ENCODE results near the gene SLC44A3. TPM values are rescaled to one million over a fixed set of nuclear protein-coding genes. Genes with fewer than 3 reads are reported as not detected.

Gene SLC44A3
- polyA plus RNA-seq, 4 donors: 9.5 to 90.3 (median 19.5) TPM

GRCh38 chr1:94909486-94909885 lies 89.3 kb downstream of the SLC44A3 start:
- no peak overlapping the region for H3K27ac ChIP-seq (ENCODE audit: low read depth in 1 of 3, low read length in 2 of 3)
- no peaks in the 10 kb centered on the region for H3K9me3 ChIP-seq (ENCODE audit: control insufficient read depth in 2 of 2, insufficient read depth in 1 of 2, low read depth in 1 of 2, low read length in 1 of 2)
- peaks cover 0 to 5% (median 0%) of the 10 kb centered on the region in 3 donors for H3K36me3 ChIP-seq (ENCODE audit: control insufficient read depth in 3 of 3, insufficient read depth in 2 of 3, low read depth in 1 of 3, low read length in 3 of 3)
- H3K4me1 ChIP-seq (ENCODE audit: control insufficient read depth in 3 of 3, insufficient read depth in 2 of 3, low read depth in 1 of 3, low read length in 2 of 3): peaks cover 0 to 9% (median 0%) of the 10 kb centered on the region in 3 donors
- no peak overlapping the region for H3K4me3 ChIP-seq (ENCODE audit: low read depth in 1 of 3, low read length in 3 of 3)
- H3K27me3 ChIP-seq (ENCODE audit: control insufficient read depth in 3 of 3, insufficient read depth in 3 of 3, low read length in 3 of 3): no peaks in the 10 kb centered on the region
- FAIRE-seq (no peak), DNase-seq (no peak)
- 87 to 91% (median 89%) methylated on average over 6 of the region's 6 CpGs for whole genome bisulfite sequencing, 3 donors

- Histone ChIP-seq H3K27ac (ENCODE audit: low read depth in 1 of 3, low read length in 2 of 3) (no peak overlapping the region), H3K4me3 (ENCODE audit: low read depth in 1 of 3, low read length in 3 of 3) (no peak overlapping the region), H3K4me1 (ENCODE audit: control insufficient read depth in 3 of 3, insufficient read depth in 2 of 3, low read depth in 1 of 3, low read length in 2 of 3) (peaks cover 0 to 12% (median 0%) of the 10 kb centered on the region in 3 donors), H3K27me3 (ENCODE audit: control insufficient read depth in 3 of 3, insufficient read depth in 3 of 3, low read length in 3 of 3) (no peaks in the 10 kb centered on the region), H3K36me3 (ENCODE audit: control insufficient read depth in 3 of 3, insufficient read depth in 2 of 3, low read depth in 1 of 3, low read length in 3 of 3) (peaks cover 0 to 5% (median 0%) of the 10 kb centered on the region in 3 donors), H3K9me3 (ENCODE audit: control insufficient read depth in 2 of 2, insufficient read depth in 1 of 2, low read depth in 1 of 2, low read length in 1 of 2) (no peaks in the 10 kb centered on the region)
- 41 to 56% (median 55%) methylated on average over 9 of the region's 9 CpGs for WGBS, 3 donors
- no peak for FAIRE-seq
- no peak for DNase-seq
These were observed 92.4 kb downstream of the SLC44A3 start for GRCh38 chr1:94912263-94913184.

GRCh38 chr1:94917251-94917650 lies 97.1 kb downstream of the SLC44A3 start:
- WGBS, 3 donors: 74 to 81% (median 74%) methylated on average over 6 of the region's 6 CpGs
- no peaks in the 10 kb centered on the region for H3K9me3 ChIP-seq (ENCODE audit: control insufficient read depth in 2 of 2, insufficient read depth in 1 of 2, low read depth in 1 of 2, low read length in 1 of 2)
- FAIRE-seq (no peak), DNase-seq (no peak)
- no peaks in the 10 kb centered on the region for H3K36me3 ChIP-seq (ENCODE audit: control insufficient read depth in 3 of 3, insufficient read depth in 2 of 3, low read depth in 1 of 3, low read length in 3 of 3)
- no peak overlapping the region for H3K27ac ChIP-seq (ENCODE audit: low read depth in 1 of 3, low read length in 2 of 3)
- no peak overlapping the region for H3K4me3 ChIP-seq (ENCODE audit: low read depth in 1 of 3, low read length in 3 of 3)
- peaks cover 0 to 25% (median 5%) of the 10 kb centered on the region in 3 donors for H3K4me1 ChIP-seq (ENCODE audit: control insufficient read depth in 3 of 3, insufficient read depth in 2 of 3, low read depth in 1 of 3, low read length in 2 of 3)
- no peaks in the 10 kb centered on the region for H3K27me3 ChIP-seq (ENCODE audit: control insufficient read depth in 3 of 3, insufficient read depth in 3 of 3, low read length in 3 of 3)

- WGBS, 3 donors: 57 to 73% (median 72%) methylated on average over 4 of the region's 4 CpGs
- FAIRE-seq: no peak
- no peaks in the 10 kb centered on the region for H3K9me3 ChIP-seq (ENCODE audit: control insufficient read depth in 2 of 2, insufficient read depth in 1 of 2, low read depth in 1 of 2, low read length in 1 of 2)
- peak in 1 of 2 donors; percentile 33 for DNase-seq
- H3K27ac ChIP-seq (ENCODE audit: low read depth in 1 of 3, low read length in 2 of 3): peak overlapping the region in 1 of 3 donors; percentile 28
- H3K4me3 ChIP-seq (ENCODE audit: low read depth in 1 of 3, low read length in 3 of 3): no peak overlapping the region
- peaks cover 0 to 3% (median 0%) of the 10 kb centered on the region in 3 donors for H3K27me3 ChIP-seq (ENCODE audit: control insufficient read depth in 3 of 3, insufficient read depth in 3 of 3, low read length in 3 of 3)
- H3K4me1 ChIP-seq (ENCODE audit: control insufficient read depth in 3 of 3, insufficient read depth in 2 of 3, low read depth in 1 of 3, low read length in 2 of 3): peaks cover 5 to 20% (median 5%) of the 10 kb centered on the region in 3 donors
- no peaks in the 10 kb centered on the region for H3K36me3 ChIP-seq (ENCODE audit: control insufficient read depth in 3 of 3, insufficient read depth in 2 of 3, low read depth in 1 of 3, low read length in 3 of 3)
These were observed 99.3 kb downstream of the SLC44A3 start for GRCh38 chr1:94919241-94920030.

- WGBS, 3 donors: 18 to 46% (median 33%) methylated on average over 3 of the region's 3 CpGs
- Histone ChIP-seq H3K9me3 (ENCODE audit: control insufficient read depth in 2 of 2, insufficient read depth in 1 of 2, low read depth in 1 of 2, low read length in 1 of 2) (no peaks in the 10 kb centered on the region), H3K4me1 (ENCODE audit: control insufficient read depth in 3 of 3, insufficient read depth in 2 of 3, low read depth in 1 of 3, low read length in 2 of 3) (peaks cover 5 to 20% (median 5%) of the 10 kb centered on the region in 3 donors), H3K27me3 (ENCODE audit: control insufficient read depth in 3 of 3, insufficient read depth in 3 of 3, low read length in 3 of 3) (peaks cover 0 to 6% (median 0%) of the 10 kb centered on the region in 3 donors), H3K4me3 (ENCODE audit: low read depth in 1 of 3, low read length in 3 of 3) (no peak overlapping the region), H3K27ac (ENCODE audit: low read depth in 1 of 3, low read length in 2 of 3) (peak overlapping the region in 1 of 3 donors; percentile 15), H3K36me3 (ENCODE audit: control insufficient read depth in 3 of 3, insufficient read depth in 2 of 3, low read depth in 1 of 3, low read length in 3 of 3) (no peaks in the 10 kb centered on the region)
- DNase-seq (peak in 1 of 2 donors; percentile 39), FAIRE-seq (no peak)
These were observed 99.9 kb downstream of the SLC44A3 start for GRCh38 chr1:94920061-94920460.

DNA sequence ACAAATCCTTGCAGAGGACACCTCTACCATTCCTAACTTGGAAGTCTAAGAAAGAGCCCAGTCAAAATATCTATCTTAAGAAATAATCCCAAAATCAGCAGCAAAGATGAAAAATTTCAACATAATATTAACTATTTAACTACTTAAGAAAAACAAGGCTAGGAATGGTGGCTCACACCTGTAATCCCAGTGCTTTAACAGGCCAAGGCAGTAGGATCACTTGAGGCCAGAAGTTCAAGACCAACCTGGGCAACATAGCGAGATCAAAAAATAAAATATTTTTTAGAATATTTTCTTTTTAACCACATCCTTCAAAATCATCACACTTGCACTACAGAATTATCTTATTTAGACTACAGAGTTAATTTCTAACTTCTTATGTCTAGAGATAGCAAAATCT lies 101.8 kb downstream of the SLC44A3 start:
- H3K27ac ChIP-seq (ENCODE audit: low read depth in 1 of 3, low read length in 2 of 3): no peak overlapping the region
- WGBS, 3 donors: 71 to 93% (median 89%) methylated on average over 1 of the region's 1 CpG
- peaks cover 0 to 22% (median 0%) of the 10 kb centered on the region in 3 donors for H3K27me3 ChIP-seq (ENCODE audit: control insufficient read depth in 3 of 3, insufficient read depth in 3 of 3, low read length in 3 of 3)
- H3K9me3 ChIP-seq (ENCODE audit: control insufficient read depth in 2 of 2, insufficient read depth in 1 of 2, low read depth in 1 of 2, low read length in 1 of 2): no peaks in the 10 kb centered on the region
- no peaks in the 10 kb centered on the region for H3K36me3 ChIP-seq (ENCODE audit: control insufficient read depth in 3 of 3, insufficient read depth in 2 of 3, low read depth in 1 of 3, low read length in 3 of 3)
- DNase-seq (no peak), FAIRE-seq (no peak)
- H3K4me1 ChIP-seq (ENCODE audit: control insufficient read depth in 3 of 3, insufficient read depth in 2 of 3, low read depth in 1 of 3, low read length in 2 of 3): peaks cover 5 to 17% (median 10%) of the 10 kb centered on the region in 3 donors
- H3K4me3 ChIP-seq (ENCODE audit: low read depth in 1 of 3, low read length in 3 of 3): no peak overlapping the region

GRCh38 chr1:94922761-94923331 lies 102.7 kb downstream of the SLC44A3 start:
- peaks cover 5 to 17% (median 10%) of the 10 kb centered on the region in 3 donors for H3K4me1 ChIP-seq (ENCODE audit: control insufficient read depth in 3 of 3, insufficient read depth in 2 of 3, low read depth in 1 of 3, low read length in 2 of 3)
- FAIRE-seq: no peak
- 13 to 43% (median 33%) methylated on average over 8 of the region's 8 CpGs for WGBS, 3 donors
- peak overlapping the region in 2 of 3 donors; percentile 34 to 47 for H3K27ac ChIP-seq (ENCODE audit: low read depth in 1 of 3, low read length in 2 of 3)
- no peaks in the 10 kb centered on the region for H3K9me3 ChIP-seq (ENCODE audit: control insufficient read depth in 2 of 2, insufficient read depth in 1 of 2, low read depth in 1 of 2, low read length in 1 of 2)
- DNase-seq: peak in 1 of 2 donors; percentile 58
- no peaks in the 10 kb centered on the region for H3K36me3 ChIP-seq (ENCODE audit: control insufficient read depth in 3 of 3, insufficient read depth in 2 of 3, low read depth in 1 of 3, low read length in 3 of 3)
- H3K27me3 ChIP-seq (ENCODE audit: control insufficient read depth in 3 of 3, insufficient read depth in 3 of 3, low read length in 3 of 3): peaks cover 0 to 22% (median 0%) of the 10 kb centered on the region in 3 donors
- peak overlapping the region in 1 of 3 donors; percentile 37 for H3K4me3 ChIP-seq (ENCODE audit: low read depth in 1 of 3, low read length in 3 of 3)

DNA sequence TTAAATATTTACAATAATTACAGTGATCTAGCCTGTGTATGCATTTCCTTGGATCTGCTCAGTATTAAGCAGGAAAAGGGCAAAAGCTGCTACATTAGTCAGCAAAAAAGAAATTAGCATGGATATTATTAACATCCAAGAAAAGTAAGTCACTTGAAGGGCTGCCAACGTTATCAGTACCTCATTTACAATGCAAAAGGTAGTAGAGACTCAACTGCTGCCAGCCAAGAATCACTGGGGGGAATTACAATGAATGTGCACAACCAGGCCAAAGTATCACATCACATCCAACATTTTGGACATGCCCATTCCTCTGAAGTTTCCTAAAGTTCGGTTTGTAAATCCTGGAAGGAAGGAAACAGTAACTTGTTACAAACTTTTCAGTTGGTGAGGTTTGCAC lies 104.8 kb downstream of the SLC44A3 start:
- Histone ChIP-seq H3K9me3 (ENCODE audit: control insufficient read depth in 2 of 2, insufficient read depth in 1 of 2, low read depth in 1 of 2, low read length in 1 of 2) (no peaks in the 10 kb centered on the region), H3K36me3 (ENCODE audit: control insufficient read depth in 3 of 3, insufficient read depth in 2 of 3, low read depth in 1 of 3, low read length in 3 of 3) (no peaks in the 10 kb centered on the region), H3K27ac (ENCODE audit: low read depth in 1 of 3, low read length in 2 of 3) (peak overlapping the region; percentile 92 to 97 (median 96)), H3K4me1 (ENCODE audit: control insufficient read depth in 3 of 3, insufficient read depth in 2 of 3, low read depth in 1 of 3, low read length in 2 of 3) (peaks cover 0 to 10% (median 10%) of the 10 kb centered on the region in 3 donors), H3K4me3 (ENCODE audit: low read depth in 1 of 3, low read length in 3 of 3) (peak overlapping the region; percentile 74 to 81 (median 80)), H3K27me3 (ENCODE audit: control insufficient read depth in 3 of 3, insufficient read depth in 3 of 3, low read length in 3 of 3) (peaks cover 0 to 27% (median 2%) of the 10 kb centered on the region in 3 donors)
- DNase-seq (peak in 1 of 2 donors; percentile 56), FAIRE-seq (no peak)
- 2 to 7% (median 7%) methylated on average over 2 of the region's 2 CpGs for WGBS, 3 donors

All from small intestine (tissue), 7 donors.